ENCODE results near the gene TTC23. TPM values are rescaled to one million over a fixed set of nuclear protein-coding genes. Genes with fewer than 3 reads are reported as not detected.

The TTC23 gene
- total RNA-seq, 2 experiments from 2014 or later: 0.19 to 0.81 TPM

DNA sequence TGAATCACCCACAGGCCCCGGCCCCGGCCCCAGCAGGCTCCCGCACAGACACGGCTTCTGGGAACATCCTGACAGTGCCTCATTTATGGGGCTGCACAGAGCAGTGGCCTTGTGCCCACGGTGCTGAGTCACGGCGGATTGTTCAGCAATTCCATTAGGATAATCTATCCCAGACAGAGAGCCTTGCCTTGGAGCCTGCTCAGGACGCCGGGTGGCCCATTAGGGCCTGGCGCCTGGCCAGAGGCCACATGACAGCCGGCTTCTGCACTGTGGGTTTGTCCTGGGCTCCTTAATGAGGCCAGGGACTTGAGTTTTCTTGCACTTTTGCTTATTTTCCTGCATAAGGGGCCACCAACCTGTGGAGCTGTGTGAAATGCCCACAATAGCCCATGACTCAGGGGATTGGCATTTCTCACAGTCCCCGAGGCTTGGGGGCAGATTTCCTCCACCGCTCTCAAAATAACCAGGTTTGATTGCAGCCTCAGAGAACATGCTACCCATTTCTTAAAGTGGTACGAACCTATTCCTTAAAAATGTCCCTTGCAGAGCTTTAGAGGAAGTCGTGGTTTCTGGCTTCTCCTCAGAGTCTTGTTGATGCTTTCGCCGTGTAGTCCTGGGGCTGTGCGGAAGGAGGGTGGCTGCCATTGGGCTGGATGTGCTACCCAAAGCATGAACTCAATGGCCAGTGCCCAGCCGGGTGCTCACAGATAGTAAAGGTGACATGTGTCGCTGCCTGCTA is 125.5 kb downstream of the TTC23 start:
- Mint-ChIP-seq H3K4me3 (no peak overlapping the region), H3K27me3 (no peaks in the 10 kb centered on the region), H3K27ac (no peak overlapping the region), H3K9me3 (no peaks in the 10 kb centered on the region), H3K4me1 (ENCODE audit: low read depth) (no peaks in the 10 kb centered on the region), H3K36me3 (ENCODE audit: low read depth) (no peaks in the 10 kb centered on the region)
- TF ChIP-seq, protein P1, sequence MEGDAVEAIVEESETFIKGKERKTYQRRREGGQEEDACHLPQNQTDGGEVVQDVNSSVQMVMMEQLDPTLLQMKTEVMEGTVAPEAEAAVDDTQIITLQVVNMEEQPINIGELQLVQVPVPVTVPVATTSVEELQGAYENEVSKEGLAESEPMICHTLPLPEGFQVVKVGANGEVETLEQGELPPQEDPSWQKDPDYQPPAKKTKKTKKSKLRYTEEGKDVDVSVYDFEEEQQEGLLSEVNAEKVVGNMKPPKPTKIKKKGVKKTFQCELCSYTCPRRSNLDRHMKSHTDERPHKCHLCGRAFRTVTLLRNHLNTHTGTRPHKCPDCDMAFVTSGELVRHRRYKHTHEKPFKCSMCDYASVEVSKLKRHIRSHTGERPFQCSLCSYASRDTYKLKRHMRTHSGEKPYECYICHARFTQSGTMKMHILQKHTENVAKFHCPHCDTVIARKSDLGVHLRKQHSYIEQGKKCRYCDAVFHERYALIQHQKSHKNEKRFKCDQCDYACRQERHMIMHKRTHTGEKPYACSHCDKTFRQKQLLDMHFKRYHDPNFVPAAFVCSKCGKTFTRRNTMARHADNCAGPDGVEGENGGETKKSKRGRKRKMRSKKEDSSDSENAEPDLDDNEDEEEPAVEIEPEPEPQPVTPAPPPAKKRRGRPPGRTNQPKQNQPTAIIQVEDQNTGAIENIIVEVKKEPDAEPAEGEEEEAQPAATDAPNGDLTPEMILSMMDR (IDR thresholded peaks at IDR 0.05): no peak
- DNase-seq (no peak), ATAC-seq (ENCODE audit: poor library complexity) (no peak)
- ChIA-PET POLR2A (no interaction called here), CTCF (interaction anchor here (1.2 kb wide), 1 partner anchor 11 kb away, joined by 4 read pairs; no protein-coding TSS in a partner anchor)
- Histone ChIP-seq H3K9me3 (ENCODE audit: control insufficient read depth in 1 of 2, insufficient read depth in 1 of 2, low read length in 2 of 2) (peaks cover 0 to 3% of the 10 kb centered on the region in 2 experiments), H3K27ac (ENCODE audit: low read depth in 1 of 2, low read length in 2 of 2) (no peak overlapping the region), H3K36me3 (ENCODE audit: insufficient read depth, low read length) (no peaks in the 10 kb centered on the region), H3K4me1 (ENCODE audit: insufficient read depth, low read length) (no peaks in the 10 kb centered on the region), H3K4me3 (ENCODE audit: low read length) (no peak overlapping the region), H3K27me3 (ENCODE audit: control insufficient read depth in 1 of 2, insufficient read depth in 2 of 2, low read length in 2 of 2) (no peaks in the 10 kb centered on the region)
- intact Hi-C loops (cut with DNase I, micrococcal nuclease): no loop called here

- no peaks in the 10 kb centered on the region for H3K27me3 ChIP-seq (ENCODE audit: control insufficient read depth in 1 of 2, insufficient read depth in 2 of 2, low read length in 2 of 2)
- no peak overlapping the region for H3K27ac ChIP-seq (ENCODE audit: low read depth in 1 of 2, low read length in 2 of 2)
- Mint-ChIP-seq H3K4me3 (no peak overlapping the region), H3K4me1 (ENCODE audit: low read depth) (no peaks in the 10 kb centered on the region), H3K27ac (no peak overlapping the region), H3K36me3 (ENCODE audit: low read depth) (no peaks in the 10 kb centered on the region), H3K9me3 (no peaks in the 10 kb centered on the region), H3K27me3 (no peaks in the 10 kb centered on the region)
- intact Hi-C loops (cut with DNase I, micrococcal nuclease): no loop called here
- DNase-seq (no peak), ATAC-seq (ENCODE audit: poor library complexity) (no peak)
- no peaks in the 10 kb centered on the region for H3K36me3 ChIP-seq (ENCODE audit: insufficient read depth, low read length)
- no peak overlapping the region for H3K4me3 ChIP-seq (ENCODE audit: low read length)
- POLR2A ChIA-PET: no interaction called here
- TF ChIP-seq, protein P1 (IDR thresholded peaks at IDR 0.05): no peak
- no peaks in the 10 kb centered on the region for H3K4me1 ChIP-seq (ENCODE audit: insufficient read depth, low read length)
- CTCF ChIA-PET: no interaction called here
- H3K9me3 ChIP-seq (ENCODE audit: control insufficient read depth in 1 of 2, insufficient read depth in 1 of 2, low read length in 2 of 2): peaks cover 0 to 3% of the 10 kb centered on the region in 2 experiments
Measured at GRCh38 chr15:99122831-99123712, 126.3 kb downstream of the TTC23 start.

GRCh38 chr15:99121691-99122410 is 127.5 kb downstream of the TTC23 start:
- no peaks in the 10 kb centered on the region for H3K4me1 Mint-ChIP-seq (ENCODE audit: low read depth)
- no peaks in the 10 kb centered on the region for H3K36me3 Mint-ChIP-seq (ENCODE audit: low read depth)
- Histone ChIP-seq H3K9me3 (ENCODE audit: control insufficient read depth in 1 of 2, insufficient read depth in 1 of 2, low read length in 2 of 2) (peaks cover 0 to 3% of the 10 kb centered on the region in 2 experiments), H3K4me3 (ENCODE audit: low read length) (no peak overlapping the region), H3K27ac (ENCODE audit: low read depth in 1 of 2, low read length in 2 of 2) (no peak overlapping the region), H3K4me1 (ENCODE audit: insufficient read depth, low read length) (no peaks in the 10 kb centered on the region), H3K27me3 (ENCODE audit: control insufficient read depth in 1 of 2, insufficient read depth in 2 of 2, low read length in 2 of 2) (no peaks in the 10 kb centered on the region), H3K36me3 (ENCODE audit: insufficient read depth, low read length) (no peaks in the 10 kb centered on the region)
- H3K27ac Mint-ChIP-seq: no peak overlapping the region
- DNase-seq: no peak
- no peak for ATAC-seq (ENCODE audit: poor library complexity)
- H3K4me3 Mint-ChIP-seq: no peak overlapping the region
- TF ChIP-seq, protein P1 (IDR thresholded peaks at IDR 0.05): no peak
- CTCF ChIA-PET: no interaction called here
- no peaks in the 10 kb centered on the region for H3K9me3 Mint-ChIP-seq
- no peaks in the 10 kb centered on the region for H3K27me3 Mint-ChIP-seq
- intact Hi-C loops (cut with DNase I, micrococcal nuclease): no loop called here
- POLR2A ChIA-PET: no interaction called here
